PC-9 (cell line): ENCODE results near the gene SGSH. TPM values are rescaled to one million over a fixed set of nuclear protein-coding genes. Genes with fewer than 3 reads are reported as not detected.

Experiments
- BruUV-seq: library from RNA; stranded (reverse); fragments of 400-500 nt; replicated peaks from 2 replicates; lab custom pipeline; 2021; lab: Mats Ljungman, UMichigan
- CTCF ChIA-PET: fragments of 300-600 bp; sonication (Branson Sonifier 250); formaldehyde crosslinking; loops from one replicate; lab custom pipeline; 2022; ENCODE audit warnings: antibody characterized with exemption; lab: Charles Lee
- POLR2A ChIA-PET: fragments of 300-600 bp; sonication (Branson Sonifier 250); formaldehyde crosslinking; loops from one replicate; lab custom pipeline; 2022; ENCODE audit warnings: antibody characterized with exemption; ENCODE audit not compliant: unreplicated experiment; lab: Charles Lee
- DNase-seq, 2 experiments: peaks; one replicate each; pipeline versions ENCODE4 v3.0.0 to v3.0.0-alpha.2; 2015 to 2022; ENCODE audit warnings: mixed read lengths in 1 of 2
- H2AFZ ChIP-seq: fragments of 200-600 bp; sonication (generic); 2 replicates; pipeline ENCODE4 v1.8.1; 2017; ENCODE audit warnings: antibody characterized with exemption
- H3F3A ChIP-seq: fragments of 200-600 bp; sonication (generic); 2 replicates; pipeline ENCODE4 v1.8.1; 2017; ENCODE audit warnings: antibody characterized with exemption, mild to moderate bottlenecking, low read depth; ENCODE audit not compliant: insufficient read depth
- H3K27ac ChIP-seq: fragments of 200-600 bp; sonication (generic); 2 replicates; pipeline ENCODE4 v1.6.1; 2016; ENCODE audit warnings: mixed run types
- H3K27me3 ChIP-seq: fragments of 200-600 bp; sonication (generic); 2 replicates; pipeline ENCODE4 v1.6.1; 2016; ENCODE audit warnings: low read depth, mixed run types; ENCODE audit not compliant: insufficient read depth
- H3K36me3 ChIP-seq: fragments of 200-600 bp; sonication (generic); 2 replicates; pipeline ENCODE4 v1.6.1; 2016; ENCODE audit warnings: low read depth, mixed run types
- H3K4me1 ChIP-seq: fragments of 200-600 bp; sonication (generic); replicated peaks from 2 replicates; pipeline ENCODE4 v1.6.1; 2016; ENCODE audit warnings: mixed run types; ENCODE audit not compliant: insufficient read depth
- H3K4me2 ChIP-seq: fragments of 200-600 bp; sonication (generic); 2 replicates; pipeline ENCODE4 v1.6.1; 2017; ENCODE audit warnings: mixed run types
- H3K4me3 ChIP-seq: fragments of 200-600 bp; sonication (generic); 2 replicates; pipeline ENCODE4 v1.6.1; 2016; ENCODE audit warnings: mixed run types
- H3K79me2 ChIP-seq: fragments of 200-600 bp; sonication (generic); 2 replicates; pipeline ENCODE4 v1.6.1; 2017; ENCODE audit warnings: low read depth, mixed run types
- H3K9me2 ChIP-seq: fragments of 200-600 bp; sonication (generic); 2 replicates; pipeline ENCODE4 v1.8.1; 2017; ENCODE audit warnings: mild to moderate bottlenecking; ENCODE audit not compliant: insufficient read depth
- H3K9me3 ChIP-seq: fragments of 200-600 bp; sonication (generic); 2 replicates; pipeline ENCODE4 v1.8.1; 2016; ENCODE audit warnings: low read depth; ENCODE audit not compliant: insufficient read depth
- H4K20me1 ChIP-seq: fragments of 200-600 bp; sonication (generic); 2 replicates; pipeline ENCODE4 v1.8.1; 2017; ENCODE audit not compliant: insufficient read depth
- CTCF ChIP-seq: fragments of 200-600 bp; sonication (generic); conservative IDR thresholded peaks from 2 replicates; pipeline ENCODE4 v1.6.1; 2017; ENCODE audit warnings: mixed run types, antibody characterized with exemption, mild to moderate bottlenecking, moderate library complexity
- EZH2 ChIP-seq: fragments of 200-600 bp; sonication (generic); IDR thresholded peaks from 2 replicates; pipeline ENCODE4 v1.8.0; 2017; ENCODE audit warnings: antibody characterized with exemption, low read depth
- intact Hi-C: fragments of 100-400 bp; cut with micrococcal nuclease; formaldehyde crosslinking; loops from one replicate; pipeline ENCODE4 v1.10.0; 2022; ENCODE audit not compliant: unreplicated experiment
- total RNA-seq: library from RNA; stranded (reverse); gene quantifications from 2 replicates; pipeline ENCODE4 v1.2.3, GENCODE V29; 2021

SGSH gene
- total RNA-seq, 1 experiment from 2014 or later = 28.4 TPM

- peak; percentile 76 to 83 for DNase-seq
- no peaks in the 10 kb centered on the region for H3K27me3 ChIP-seq
- H3K27ac ChIP-seq = no peak within 1 kb of the TSS
- H3K36me3 ChIP-seq = no peaks in the 10 kb centered on the region
- H3K4me2 ChIP-seq = peak within 1 kb of the TSS; percentile 81
- TF ChIP-seq CTCF = no peak
- TF ChIP-seq EZH2 = no peak
- intact Hi-C loops = no loop called here
- BruUV-seq = TSS peak; percentile 79
- H3K9me3 ChIP-seq = no peaks in the 10 kb centered on the region
- H4K20me1 ChIP-seq = no peaks in the 10 kb centered on the region
- H2AFZ ChIP-seq = peak within 1 kb of the TSS; percentile 86
- H3F3A ChIP-seq = no peaks in the 10 kb centered on the region
- H3K4me1 ChIP-seq = peaks cover 13% of the 10 kb centered on the region
- ChIA-PET POLR2A (interaction anchor here (0.6 kb wide), 1 partner anchor 373 kb away, joined by 27 read pairs; the partner anchor contains the start of gene CBX8), CTCF (no interaction called here)
- H3K4me3 ChIP-seq = peak within 1 kb of the TSS; percentile 50; the same call in 1 of the 2 replicates
- H3K79me2 ChIP-seq = no peaks in the 10 kb centered on the region
- no peaks in the 10 kb centered on the region for H3K9me2 ChIP-seq
Observed at GRCh38 chr17:80169784-80170500, 50.2 kb downstream of the SGSH start, which contains the start of gene CARD14. TSS of gene CARD14 (plus strand) at chr17:80170030. CDS start at chr17:80181439, 11,409 bp downstream.

- BruUV-seq = no TSS peak
- Histone ChIP-seq H3F3A (no peaks in the 10 kb centered on the region), H2AFZ (no peak overlapping the region), H3K27me3 (no peaks in the 10 kb centered on the region), H3K9me3 (no peaks in the 10 kb centered on the region), H4K20me1 (no peaks in the 10 kb centered on the region), H3K79me2 (no peaks in the 10 kb centered on the region), H3K4me2 (peak overlapping the region; percentile 81; the same call in 1 of the 2 replicates), H3K4me1 (peaks cover 12% of the 10 kb centered on the region), H3K9me2 (no peaks in the 10 kb centered on the region), H3K4me3 (no peak overlapping the region), H3K27ac (no peak overlapping the region), H3K36me3 (no peaks in the 10 kb centered on the region)
- TF ChIP-seq EZH2 (no peak), CTCF (no peak)
- no peak for DNase-seq
- intact Hi-C loops = no loop called here
- ChIA-PET POLR2A (no interaction called here), CTCF (no interaction called here)
Observed at GRCh38 chr17:80169107-80169506, 51.0 kb downstream of the SGSH start.

DNA sequence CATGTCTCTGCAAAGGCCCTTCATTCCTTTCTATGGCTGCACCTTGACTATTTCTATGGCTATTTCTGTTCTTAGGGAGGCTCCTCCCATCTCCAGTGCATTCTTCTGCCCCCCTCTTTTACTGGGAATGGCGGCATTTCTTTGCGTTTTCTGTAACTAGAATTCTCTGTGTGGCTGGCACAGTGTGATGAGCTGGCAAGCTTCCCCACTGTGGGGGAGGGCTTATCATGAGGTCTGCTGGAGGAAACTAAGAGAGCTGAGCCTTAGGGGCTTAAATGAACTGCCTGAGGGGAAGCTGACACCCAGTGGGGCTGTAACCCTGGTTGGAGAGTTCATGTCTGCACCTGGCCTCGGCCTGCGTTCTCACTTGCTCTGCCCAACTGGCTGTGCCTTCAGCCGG lies 51.8 kb downstream of the SGSH start:
- BruUV-seq = no TSS peak
- TF ChIP-seq CTCF (no peak), EZH2 (no peak)

More for the DNA sequence above, 51.8 kb downstream of the SGSH start:
- no peak overlapping the region for H2AFZ ChIP-seq
- H4K20me1 ChIP-seq = no peaks in the 10 kb centered on the region
- H3K79me2 ChIP-seq = no peaks in the 10 kb centered on the region
- ChIA-PET POLR2A (no interaction called here), CTCF (no interaction called here)
- no peaks in the 10 kb centered on the region for H3K9me3 ChIP-seq
- intact Hi-C loops = no loop called here
- H3K4me3 ChIP-seq = no peak overlapping the region
- no peaks in the 10 kb centered on the region for H3K36me3 ChIP-seq
- no peaks in the 10 kb centered on the region for H3F3A ChIP-seq
- no peaks in the 10 kb centered on the region for H3K9me2 ChIP-seq
- no peak for DNase-seq
- H3K4me1 ChIP-seq = peaks cover 12% of the 10 kb centered on the region
- no peaks in the 10 kb centered on the region for H3K27me3 ChIP-seq
- H3K4me2 ChIP-seq = no peak overlapping the region
- no peak overlapping the region for H3K27ac ChIP-seq
